Progenitor cell of endocrine pancreas (in vitro differentiated cells): ENCODE measurements around the gene OXSR1. TPM values are rescaled to one million over a fixed set of nuclear protein-coding genes. Genes with fewer than 3 reads are reported as not detected.
A peak's percentile ranks its signal among the peaks of the same experiment; 100 is the strongest.

Experiments used
- DNase-seq: peaks from one replicate; pipeline ENCODE4 v3.0.0; 2021; ENCODE audit warnings: low spot score; ENCODE audit not compliant: unreplicated experiment
- H3K27ac Mint-ChIP-seq: 2 replicates; pipeline ENCODE4 v1.8.0; 2021; ENCODE audit warnings: mild to moderate bottlenecking, moderate library complexity, mixed read lengths
- H3K27me3 Mint-ChIP-seq: 2 replicates; pipeline ENCODE4 v1.8.0; 2021; ENCODE audit warnings: mixed read lengths
- H3K36me3 Mint-ChIP-seq: 2 replicates; pipeline ENCODE4 v1.8.0; 2022; ENCODE audit warnings: mixed read lengths; ENCODE audit not compliant: insufficient read depth
- H3K4me1 Mint-ChIP-seq: 2 replicates; pipeline ENCODE4 v1.8.0; 2021; ENCODE audit warnings: low read depth, mixed read lengths
- H3K4me3 Mint-ChIP-seq: 2 replicates; pipeline ENCODE4 v1.8.0; 2021; ENCODE audit warnings: low read depth, mild to moderate bottlenecking, moderate library complexity, mixed read lengths
- H3K9me3 Mint-ChIP-seq: 2 replicates; pipeline ENCODE4 v1.8.0; 2021; ENCODE audit warnings: low read depth, mixed read lengths
- CTCF ChIP-seq: fragments of 200-600 bp; sonication (generic); IDR thresholded peaks from one replicate; pipeline ENCODE4 v1.5.0; 2021; ENCODE audit warnings: antibody characterized with exemption, mild to moderate bottlenecking; ENCODE audit not compliant: unreplicated experiment
- total RNA-seq: library from RNA; stranded (reverse); gene quantifications from 2 replicates; pipeline ENCODE4 v1.2.1, GENCODE V29; 2021

OXSR1 gene
- total RNA-seq, 1 donor from 2014 or later, result 55.5 TPM

GRCh38 chr3:38149708-38150107, 15.6 kb upstream of the OXSR1 start:
- TF ChIP-seq CTCF, result no peak
- H3K27me3 Mint-ChIP-seq, result no peaks in the 10 kb centered on the region
- no peaks in the 10 kb centered on the region for H3K36me3 Mint-ChIP-seq
- DNase-seq, result no peak
- no peak overlapping the region for H3K4me3 Mint-ChIP-seq
- H3K9me3 Mint-ChIP-seq, result peaks cover 12% of the 10 kb centered on the region
- H3K4me1 Mint-ChIP-seq, result no peaks in the 10 kb centered on the region
- no peak overlapping the region for H3K27ac Mint-ChIP-seq

- H3K27ac Mint-ChIP-seq, result no peak overlapping the region
- no peak for DNase-seq
- no peaks in the 10 kb centered on the region for H3K36me3 Mint-ChIP-seq
- no peaks in the 10 kb centered on the region for H3K27me3 Mint-ChIP-seq
- no peak for TF ChIP-seq CTCF
- no peak overlapping the region for H3K4me3 Mint-ChIP-seq
- peaks cover 12% of the 10 kb centered on the region for H3K9me3 Mint-ChIP-seq
- no peaks in the 10 kb centered on the region for H3K4me1 Mint-ChIP-seq
These were observed 14.4 kb upstream of the OXSR1 start for GRCh38 chr3:38150780-38151528.

- Mint-ChIP-seq H3K4me1 (no peaks in the 10 kb centered on the region), H3K9me3 (peaks cover 6% of the 10 kb centered on the region), H3K36me3 (no peaks in the 10 kb centered on the region), H3K4me3 (no peak overlapping the region), H3K27me3 (no peaks in the 10 kb centered on the region), H3K27ac (peak overlapping the region; percentile 23)
- TF ChIP-seq CTCF, result no peak
- no peak for DNase-seq
These were observed 13.6 kb upstream of the OXSR1 start for GRCh38 chr3:38151667-38152265.

- Mint-ChIP-seq H3K27ac (peak overlapping the region; percentile 26), H3K4me1 (no peaks in the 10 kb centered on the region), H3K27me3 (no peaks in the 10 kb centered on the region), H3K9me3 (no peaks in the 10 kb centered on the region), H3K4me3 (no peak overlapping the region), H3K36me3 (no peaks in the 10 kb centered on the region)
- no peak for TF ChIP-seq CTCF
- no peak for DNase-seq
These were observed 12.7 kb upstream of the OXSR1 start for GRCh38 chr3:38152609-38153008.

GRCh38 chr3:38153221-38153620, 12.1 kb upstream of the OXSR1 start:
- no peak for TF ChIP-seq CTCF
- no peak for DNase-seq
- Mint-ChIP-seq H3K9me3 (no peaks in the 10 kb centered on the region), H3K4me3 (no peak overlapping the region), H3K4me1 (no peaks in the 10 kb centered on the region), H3K27me3 (no peaks in the 10 kb centered on the region), H3K36me3 (no peaks in the 10 kb centered on the region), H3K27ac (no peak overlapping the region)
